ENCODE results near the gene TC2N.

DNA sequence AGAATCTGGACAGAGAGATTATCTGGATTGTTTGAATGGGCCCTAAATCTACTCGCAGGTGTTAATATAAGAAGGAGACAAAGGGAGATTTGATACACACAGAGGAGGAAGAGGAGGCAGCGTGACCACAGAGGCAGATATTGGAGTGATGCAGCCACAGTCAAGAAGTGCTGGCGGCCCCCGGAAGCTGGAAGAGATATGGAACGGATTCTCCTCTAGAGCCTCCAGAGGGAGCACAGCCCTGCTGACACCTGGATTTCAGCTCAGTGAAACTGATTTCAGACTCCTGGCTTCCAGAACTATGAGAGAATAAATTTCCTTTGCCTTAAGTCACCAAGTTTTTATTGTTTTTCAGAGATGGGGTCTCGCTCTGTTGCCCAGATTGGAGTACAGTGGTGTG lies 9.2 kb upstream of the TC2N start:
- no peak for TF ChIP-seq EZH2 (IDR thresholded peaks at IDR 0.05)
- no peak for TF ChIP-seq POLR2AphosphoS5 (IDR thresholded peaks at IDR 0.05; ENCODE audit: borderline replicate concordance, low read depth, low read length)

Measured in SK-N-MC (cell line).